SH-SY5Y (cell line): Measurements from ENCODE around the gene RYR1.

Source experiments
- GATA2 ChIP-seq: IDR thresholded peaks from 2 replicates; pipeline ENCODE4 v1.6.1; 2011; ENCODE audit warnings: mild to moderate bottlenecking, low read depth, low read length
- GATA3 ChIP-seq: IDR thresholded peaks from 2 replicates; pipeline ENCODE4 v1.6.1; 2011; ENCODE audit warnings: low read depth, mild to moderate bottlenecking, low read length, moderate library complexity

- TF ChIP-seq GATA2 (no peak), GATA3 (no peak)
Observed at GRCh38 chr19:38470788-38471480, 37.4 kb downstream of the RYR1 start.
